ENCODE results near the gene LSS.

GRCh38 chr21:46165098-46165497 lies 63.5 kb downstream of the LSS start:
- TF ChIP-seq EZH2 (IDR thresholded peaks at IDR 0.05; ENCODE audit: borderline replicate concordance, control insufficient read depth, low read depth, low read length) = no peak
- no peak for TF ChIP-seq ZNF217 (IDR thresholded peaks at IDR 0.05)
- TF ChIP-seq RAD21 (IDR thresholded peaks at IDR 0.05; ENCODE audit: insufficient read depth, low read depth, low read length) = no peak
- no peak for TF ChIP-seq CTCF (IDR thresholded peaks at IDR 0.05 in 2 of 3, conservative IDR thresholded peaks at IDR 0.05 in 1 of 3; ENCODE audit: control insufficient read depth in 2 of 3, extremely low read depth in 1 of 3, insufficient read depth in 1 of 3, low read depth in 3 of 3, low read length in 3 of 3)
- no peak for TF ChIP-seq TAF1 (IDR thresholded peaks at IDR 0.05; ENCODE audit: borderline replicate concordance, low read depth, low read length)
- TF ChIP-seq RELA (IDR thresholded peaks at IDR 0.05; ENCODE audit: borderline replicate concordance, partially characterized antibody) = no peak
- no peak for TF ChIP-seq SMC3 (IDR thresholded peaks at IDR 0.05; ENCODE audit: borderline replicate concordance, low read length)
- TF ChIP-seq POLR2A (IDR thresholded peaks at IDR 0.05; ENCODE audit: low read depth, low read length) = no peak
- TF ChIP-seq ATF2 (IDR thresholded peaks at IDR 0.05; ENCODE audit: low read length) = no peak
- TF ChIP-seq POLR2AphosphoS5 (IDR thresholded peaks at IDR 0.05; ENCODE audit: low read length) = no peak
- TF ChIP-seq CBX3 (IDR thresholded peaks at IDR 0.05; ENCODE audit: borderline replicate concordance, low read depth) = no peak
- no peak for TF ChIP-seq CREB1 (IDR thresholded peaks at IDR 0.05; ENCODE audit: low read depth)
- TF ChIP-seq FOS (IDR thresholded peaks at IDR 0.05; ENCODE audit: borderline replicate concordance, extremely low read depth, insufficient read length) = no peak
- no peak for TF ChIP-seq CEBPB (IDR thresholded peaks at IDR 0.05; ENCODE audit: borderline replicate concordance in 1 of 2, low read depth in 2 of 2, low read length in 2 of 2)

Data from GM12878 (cell line).